ENCODE data around the gene DCD. TPM values are rescaled to one million over a fixed set of nuclear protein-coding genes. Genes with fewer than 3 reads are reported as not detected.
"Not testable (repeated sequence)": the region's sequence is repeated elsewhere in the genome, so short reads cannot be mapped to it uniquely, and the experiment has no call there.

DCD gene
- total and polyA plus RNA-seq, 4 donors = not detected

DNA sequence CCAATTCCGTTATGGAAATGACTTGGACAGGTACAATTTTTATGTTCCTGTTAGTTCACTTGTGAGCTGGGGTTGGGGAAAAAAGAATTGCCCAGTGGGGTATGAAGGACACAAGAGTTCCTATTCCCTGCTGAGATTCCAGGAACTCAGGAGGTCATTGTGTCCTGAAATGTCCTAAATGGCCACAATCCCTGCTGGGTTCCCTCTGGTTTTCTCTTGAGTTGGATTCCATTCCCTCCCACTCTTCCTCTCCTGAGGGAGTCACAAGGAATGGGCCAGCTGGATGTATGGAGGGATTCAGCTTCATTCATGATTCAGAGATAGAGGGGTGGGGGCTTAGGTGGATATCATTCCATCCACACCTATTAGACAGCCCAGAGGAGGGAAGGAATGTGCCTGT lies 34.5 kb upstream of the DCD start:
- DNase-seq (no peak), ATAC-seq (ENCODE audit: low FRiP score) (no peak)
- H3K36me3 ChIP-seq (ENCODE audit: control insufficient read depth in 1 of 2, insufficient read depth in 2 of 2, low read length in 1 of 2) = no peaks in the 10 kb centered on the region
- no peak overlapping the region for H3K27ac ChIP-seq (ENCODE audit: low read depth in 1 of 2, low read length in 2 of 2)
- intact Hi-C loops (cut with DNase I) = no loop called here
- H3K4me3 ChIP-seq (ENCODE audit: low read length in 2 of 2) = no peak overlapping the region
- H3K4me1 ChIP-seq (ENCODE audit: control insufficient read depth in 1 of 2, insufficient read depth in 2 of 2, low read length in 2 of 2) = no peaks in the 10 kb centered on the region
- peaks cover 0 to 3% of the 10 kb centered on the region in 2 donors for H3K27me3 ChIP-seq (ENCODE audit: control insufficient read depth in 1 of 2, insufficient read depth in 2 of 2, low read length in 1 of 2)
- WGBS, 2 donors = 73 to 78% methylated on average over 1 of the region's 1 CpG
- H3K9me3 ChIP-seq (ENCODE audit: control insufficient read depth, low read length) = peaks cover 2% of the 10 kb centered on the region

DNA sequence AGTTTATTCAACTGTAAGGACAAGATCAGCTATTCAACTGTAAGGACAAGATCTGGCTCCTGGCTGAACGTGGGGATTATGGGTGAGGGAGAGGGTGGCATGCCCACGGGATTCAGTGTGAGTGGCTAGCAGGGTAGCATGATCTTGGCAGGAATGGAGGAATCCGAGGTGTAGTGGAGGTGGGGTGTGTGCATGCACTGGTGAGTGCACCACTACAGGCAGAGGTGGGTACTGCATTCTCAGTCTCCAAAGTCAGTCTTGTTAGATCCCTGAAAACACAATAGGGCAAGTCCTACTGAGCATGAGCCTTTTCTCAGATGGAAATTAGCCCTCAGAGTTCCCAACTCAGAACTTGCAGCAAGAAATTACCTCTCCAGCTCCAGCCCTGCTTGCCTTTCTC lies 32.2 kb upstream of the DCD start:
- H3K4me1 ChIP-seq (ENCODE audit: control insufficient read depth in 1 of 2, insufficient read depth in 2 of 2, low read length in 2 of 2) = no peaks in the 10 kb centered on the region
- DNase-seq (no peak), ATAC-seq (ENCODE audit: low FRiP score) (no peak)
- intact Hi-C loops (cut with DNase I) = no loop called here
- no peaks in the 10 kb centered on the region for H3K36me3 ChIP-seq (ENCODE audit: control insufficient read depth in 1 of 2, insufficient read depth in 2 of 2, low read length in 1 of 2)
- WGBS, 2 donors = 44 to 46% methylated on average over 3 of the region's 3 CpGs
- H3K27me3 ChIP-seq (ENCODE audit: control insufficient read depth in 1 of 2, insufficient read depth in 2 of 2, low read length in 1 of 2) = peaks cover 0 to 3% of the 10 kb centered on the region in 2 donors
- no peaks in the 10 kb centered on the region for H3K9me3 ChIP-seq (ENCODE audit: control insufficient read depth, low read length)
- no peak overlapping the region for H3K4me3 ChIP-seq (ENCODE audit: low read length in 2 of 2)
- H3K27ac ChIP-seq (ENCODE audit: low read depth in 1 of 2, low read length in 2 of 2) = no peak overlapping the region

DNA sequence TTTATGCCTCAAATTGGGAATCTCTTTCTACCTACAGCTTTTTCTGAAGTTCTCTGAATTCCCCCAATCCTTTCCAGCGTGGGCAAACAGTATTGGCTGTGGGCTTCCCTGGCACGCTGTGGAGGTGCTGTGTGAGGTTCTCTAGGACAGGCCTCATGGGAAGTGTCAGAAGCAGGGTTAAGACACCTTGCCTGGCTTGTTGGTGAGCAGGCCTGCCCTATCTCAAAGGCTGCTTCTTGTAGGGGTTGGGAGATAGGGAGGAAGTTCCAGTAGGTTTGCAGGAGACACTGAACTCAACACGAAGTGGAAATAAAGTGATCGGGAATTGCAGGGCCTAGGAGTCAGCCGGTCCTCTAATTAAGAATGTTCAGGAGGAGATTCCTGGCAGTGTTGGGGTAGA lies 30.0 kb upstream of the DCD start:
- intact Hi-C loops (cut with DNase I) = no loop called here
- ATAC-seq (ENCODE audit: low FRiP score) = no peak
- no peak overlapping the region for H3K4me3 ChIP-seq (ENCODE audit: low read length in 2 of 2)

DNA sequence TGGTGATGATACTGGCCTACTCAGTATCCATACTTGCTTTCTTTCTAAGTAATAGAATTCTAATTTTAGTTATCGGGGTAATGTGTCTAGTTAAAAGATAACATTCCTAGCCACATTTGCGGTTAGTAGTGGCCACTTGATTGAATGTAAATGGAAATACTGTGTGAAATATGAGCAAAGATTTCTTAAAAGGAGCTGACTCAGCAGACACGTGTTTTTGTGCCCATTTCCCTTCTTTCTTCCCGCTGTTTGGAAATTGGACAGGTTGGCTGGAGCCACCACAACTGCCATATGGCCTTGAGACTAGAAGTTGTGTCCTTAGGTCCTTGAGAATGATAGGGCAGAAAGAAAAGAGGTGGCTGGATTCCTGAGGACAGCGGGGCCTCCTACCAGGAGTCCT lies 19.8 kb upstream of the DCD start:
- DNase-seq = no peak
- Histone ChIP-seq H3K4me1 (ENCODE audit: control insufficient read depth in 1 of 2, insufficient read depth in 2 of 2, low read length in 2 of 2) (no peaks in the 10 kb centered on the region), H3K27me3 (ENCODE audit: control insufficient read depth in 1 of 2, insufficient read depth in 2 of 2, low read length in 1 of 2) (no peaks in the 10 kb centered on the region), H3K27ac (ENCODE audit: low read depth in 1 of 2, low read length in 2 of 2) (no peak overlapping the region), H3K4me3 (ENCODE audit: low read length in 2 of 2) (no peak overlapping the region), H3K9me3 (ENCODE audit: control insufficient read depth, low read length) (peaks cover 2% of the 10 kb centered on the region), H3K36me3 (ENCODE audit: control insufficient read depth in 1 of 2, insufficient read depth in 2 of 2, low read length in 1 of 2) (no peaks in the 10 kb centered on the region)
- 78 to 82% methylated on average over 5 of the region's 5 CpGs for WGBS, 2 donors
- ATAC-seq (ENCODE audit: low FRiP score) = no peak
- intact Hi-C loops (cut with DNase I) = no loop called here

More for the DNA sequence above, 30.0 kb upstream of the DCD start:
- Histone ChIP-seq H3K9me3 (ENCODE audit: control insufficient read depth, low read length) (no peaks in the 10 kb centered on the region), H3K27ac (ENCODE audit: low read depth in 1 of 2, low read length in 2 of 2) (no peak overlapping the region), H3K36me3 (ENCODE audit: control insufficient read depth in 1 of 2, insufficient read depth in 2 of 2, low read length in 1 of 2) (no peaks in the 10 kb centered on the region), H3K27me3 (ENCODE audit: control insufficient read depth in 1 of 2, insufficient read depth in 2 of 2, low read length in 1 of 2) (peaks cover 0 to 3% of the 10 kb centered on the region in 2 donors), H3K4me1 (ENCODE audit: control insufficient read depth in 1 of 2, insufficient read depth in 2 of 2, low read length in 2 of 2) (no peaks in the 10 kb centered on the region)
- no peak for DNase-seq
- WGBS, 2 donors = 65 to 77% methylated on average over 5 of the region's 5 CpGs

- intact Hi-C loops (cut with DNase I) = no loop called here
- no peak overlapping the region for H3K4me3 ChIP-seq (ENCODE audit: low read length in 2 of 2)
Measured at GRCh38 chr12:54666008-54666407, 17.8 kb upstream of the DCD start.

GRCh38 chr12:54665022-54665635 lies 17.0 kb upstream of the DCD start:
- H3K27ac ChIP-seq (ENCODE audit: low read depth in 1 of 2, low read length in 2 of 2); H3K4me3 ChIP-seq (ENCODE audit: low read length in 2 of 2); DNase-seq; H3K27me3 ChIP-seq (ENCODE audit: control insufficient read depth in 1 of 2, insufficient read depth in 2 of 2, low read length in 1 of 2); H3K4me1 ChIP-seq (ENCODE audit: control insufficient read depth in 1 of 2, insufficient read depth in 2 of 2, low read length in 2 of 2); intact Hi-C loops (cut with DNase I); H3K9me3 ChIP-seq (ENCODE audit: control insufficient read depth, low read length); ATAC-seq (ENCODE audit: low FRiP score); H3K36me3 ChIP-seq (ENCODE audit: control insufficient read depth in 1 of 2, insufficient read depth in 2 of 2, low read length in 1 of 2): not testable (repeated sequence)
- 61 to 77% methylated on average over 3 of the region's 3 CpGs for WGBS, 2 donors

More at GRCh38 chr12:54666008-54666407, 17.8 kb upstream of the DCD start:
- 73 to 76% methylated on average over 3 of the region's 3 CpGs for WGBS, 2 donors
- ATAC-seq (ENCODE audit: low FRiP score) = no peak
- no peaks in the 10 kb centered on the region for H3K36me3 ChIP-seq (ENCODE audit: control insufficient read depth in 1 of 2, insufficient read depth in 2 of 2, low read length in 1 of 2)
- H3K9me3 ChIP-seq (ENCODE audit: control insufficient read depth, low read length) = peaks cover 2% of the 10 kb centered on the region
- no peak overlapping the region for H3K27ac ChIP-seq (ENCODE audit: low read depth in 1 of 2, low read length in 2 of 2)
- no peak for DNase-seq
- H3K27me3 ChIP-seq (ENCODE audit: control insufficient read depth in 1 of 2, insufficient read depth in 2 of 2, low read length in 1 of 2) = no peaks in the 10 kb centered on the region
- H3K4me1 ChIP-seq (ENCODE audit: control insufficient read depth in 1 of 2, insufficient read depth in 2 of 2, low read length in 2 of 2) = no peaks in the 10 kb centered on the region

DNA sequence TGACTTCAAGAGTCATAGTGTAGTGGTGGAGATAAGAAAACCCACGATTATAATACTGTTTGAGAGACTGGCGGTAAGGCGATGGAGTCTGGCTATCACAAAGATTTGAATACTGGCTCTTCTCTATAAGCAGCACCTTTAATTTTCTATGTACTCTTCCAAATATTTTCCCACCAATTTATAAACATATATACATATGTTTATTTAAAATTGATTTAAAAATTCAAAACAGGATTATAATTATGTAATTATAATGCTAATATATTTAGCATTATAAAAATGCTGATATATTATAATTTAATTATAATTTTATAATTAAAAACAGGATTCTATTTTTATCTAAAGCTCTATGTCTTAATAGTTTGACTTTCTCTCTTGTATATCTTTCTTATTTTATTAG lies 15.4 kb upstream of the DCD start:
- H3K9me3 ChIP-seq (ENCODE audit: control insufficient read depth, low read length) = peaks cover 2% of the 10 kb centered on the region
- H3K4me1 ChIP-seq (ENCODE audit: control insufficient read depth in 1 of 2, insufficient read depth in 2 of 2, low read length in 2 of 2) = no peaks in the 10 kb centered on the region
- no peaks in the 10 kb centered on the region for H3K27me3 ChIP-seq (ENCODE audit: control insufficient read depth in 1 of 2, insufficient read depth in 2 of 2, low read length in 1 of 2)
- ATAC-seq (ENCODE audit: low FRiP score) (no peak), DNase-seq (no peak)
- no peak overlapping the region for H3K27ac ChIP-seq (ENCODE audit: low read depth in 1 of 2, low read length in 2 of 2)
- no peaks in the 10 kb centered on the region for H3K36me3 ChIP-seq (ENCODE audit: control insufficient read depth in 1 of 2, insufficient read depth in 2 of 2, low read length in 1 of 2)
- intact Hi-C loops (cut with DNase I) = no loop called here
- WGBS, 2 donors = 77 to 80% methylated on average over 3 of the region's 3 CpGs
- no peak overlapping the region for H3K4me3 ChIP-seq (ENCODE audit: low read length in 2 of 2)

- no peak overlapping the region for H3K27ac ChIP-seq (ENCODE audit: low read depth in 1 of 2, low read length in 2 of 2)
- 33 to 47% methylated on average over 3 of the region's 3 CpGs for WGBS, 2 donors
- ATAC-seq (ENCODE audit: low FRiP score) = no peak
- peaks cover 2% of the 10 kb centered on the region for H3K9me3 ChIP-seq (ENCODE audit: control insufficient read depth, low read length)
- H3K4me3 ChIP-seq (ENCODE audit: low read length in 2 of 2) = no peak overlapping the region
- DNase-seq = no peak
- H3K4me1 ChIP-seq (ENCODE audit: control insufficient read depth in 1 of 2, insufficient read depth in 2 of 2, low read length in 2 of 2) = no peaks in the 10 kb centered on the region
- no peaks in the 10 kb centered on the region for H3K27me3 ChIP-seq (ENCODE audit: control insufficient read depth in 1 of 2, insufficient read depth in 2 of 2, low read length in 1 of 2)
- H3K36me3 ChIP-seq (ENCODE audit: control insufficient read depth in 1 of 2, insufficient read depth in 2 of 2, low read length in 1 of 2) = no peaks in the 10 kb centered on the region
- intact Hi-C loops (cut with DNase I) = no loop called here
Measured at GRCh38 chr12:54662026-54662425, 13.9 kb upstream of the DCD start.

GRCh38 chr12:54661048-54661447 lies 12.9 kb upstream of the DCD start:
- H3K27ac ChIP-seq (ENCODE audit: low read depth in 1 of 2, low read length in 2 of 2) = no peak overlapping the region
- 66 to 78% methylated on average over 2 of the region's 2 CpGs for WGBS, 2 donors
- no peaks in the 10 kb centered on the region for H3K9me3 ChIP-seq (ENCODE audit: control insufficient read depth, low read length)
- intact Hi-C loops (cut with DNase I) = no loop called here
- no peak for ATAC-seq (ENCODE audit: low FRiP score)
- no peaks in the 10 kb centered on the region for H3K4me1 ChIP-seq (ENCODE audit: control insufficient read depth in 1 of 2, insufficient read depth in 2 of 2, low read length in 2 of 2)
- no peaks in the 10 kb centered on the region for H3K36me3 ChIP-seq (ENCODE audit: control insufficient read depth in 1 of 2, insufficient read depth in 2 of 2, low read length in 1 of 2)
- DNase-seq = no peak
- H3K4me3 ChIP-seq (ENCODE audit: low read length in 2 of 2) = no peak overlapping the region
- H3K27me3 ChIP-seq (ENCODE audit: control insufficient read depth in 1 of 2, insufficient read depth in 2 of 2, low read length in 1 of 2) = no peaks in the 10 kb centered on the region
